HL-60 (cell line): ENCODE data around the gene CATSPERD.

Experiments used
- POLR2AphosphoS5 ChIP-seq: IDR thresholded peaks from 2 replicates; pipeline ENCODE4 v1.6.1; 2012; ENCODE audit warnings: low read depth
- TF ChIP-seq, protein P1 (sequence below): IDR thresholded peaks from one replicate; pipeline ENCODE4 v1.5.1; 2011; ENCODE audit warnings: low read length, control low read depth, inconsistent platforms; ENCODE audit not compliant: insufficient read depth

DNA sequence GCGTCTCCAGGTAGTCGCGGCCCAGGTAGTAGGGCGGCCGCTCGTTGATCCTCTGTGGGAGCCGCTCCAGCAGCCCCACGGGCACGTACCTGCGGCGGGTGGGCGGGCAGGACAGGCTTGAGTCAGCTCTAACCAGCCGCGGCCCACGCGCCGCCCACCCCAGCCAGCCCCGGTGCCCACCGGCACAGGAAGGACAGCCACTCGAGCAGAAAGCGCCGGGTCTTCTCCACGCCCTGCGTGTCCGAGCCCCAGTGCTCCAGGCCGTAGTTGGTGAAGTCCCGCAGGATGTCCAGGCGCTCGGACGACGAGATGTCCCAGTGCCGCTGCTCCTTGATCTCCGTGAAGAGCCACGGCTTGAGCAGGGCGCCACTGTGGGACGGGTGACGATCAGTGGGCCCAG lies 65.0 kb downstream of the CATSPERD start:
- TF ChIP-seq, protein P1, sequence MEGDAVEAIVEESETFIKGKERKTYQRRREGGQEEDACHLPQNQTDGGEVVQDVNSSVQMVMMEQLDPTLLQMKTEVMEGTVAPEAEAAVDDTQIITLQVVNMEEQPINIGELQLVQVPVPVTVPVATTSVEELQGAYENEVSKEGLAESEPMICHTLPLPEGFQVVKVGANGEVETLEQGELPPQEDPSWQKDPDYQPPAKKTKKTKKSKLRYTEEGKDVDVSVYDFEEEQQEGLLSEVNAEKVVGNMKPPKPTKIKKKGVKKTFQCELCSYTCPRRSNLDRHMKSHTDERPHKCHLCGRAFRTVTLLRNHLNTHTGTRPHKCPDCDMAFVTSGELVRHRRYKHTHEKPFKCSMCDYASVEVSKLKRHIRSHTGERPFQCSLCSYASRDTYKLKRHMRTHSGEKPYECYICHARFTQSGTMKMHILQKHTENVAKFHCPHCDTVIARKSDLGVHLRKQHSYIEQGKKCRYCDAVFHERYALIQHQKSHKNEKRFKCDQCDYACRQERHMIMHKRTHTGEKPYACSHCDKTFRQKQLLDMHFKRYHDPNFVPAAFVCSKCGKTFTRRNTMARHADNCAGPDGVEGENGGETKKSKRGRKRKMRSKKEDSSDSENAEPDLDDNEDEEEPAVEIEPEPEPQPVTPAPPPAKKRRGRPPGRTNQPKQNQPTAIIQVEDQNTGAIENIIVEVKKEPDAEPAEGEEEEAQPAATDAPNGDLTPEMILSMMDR = no peak
- TF ChIP-seq POLR2AphosphoS5 = no peak
